M059J (cell line): ENCODE results near the gene SEC61B. TPM values are rescaled to one million over a fixed set of nuclear protein-coding genes. Genes with fewer than 3 reads are reported as not detected.
"Not testable (repeated sequence)": the region's sequence is repeated elsewhere in the genome, so short reads cannot be mapped to it uniquely, and the experiment has no call there.

ENCODE experiments used
- DNase-seq: peaks from one replicate; pipeline ENCODE4 v3.0.0-alpha.2; 2012; ENCODE audit warnings: low read depth
- total RNA-seq: library from RNA; depleted of rRNA; stranded (reverse); fragments of >200 nt; shearing (Covaris generic); gene quantifications from 2 replicates; pipeline ENCODE4 v1.2.3, GENCODE V29; 2014

SEC61B gene
- total RNA-seq, 1 experiment from 2014 or later, result 239 TPM

DNA sequence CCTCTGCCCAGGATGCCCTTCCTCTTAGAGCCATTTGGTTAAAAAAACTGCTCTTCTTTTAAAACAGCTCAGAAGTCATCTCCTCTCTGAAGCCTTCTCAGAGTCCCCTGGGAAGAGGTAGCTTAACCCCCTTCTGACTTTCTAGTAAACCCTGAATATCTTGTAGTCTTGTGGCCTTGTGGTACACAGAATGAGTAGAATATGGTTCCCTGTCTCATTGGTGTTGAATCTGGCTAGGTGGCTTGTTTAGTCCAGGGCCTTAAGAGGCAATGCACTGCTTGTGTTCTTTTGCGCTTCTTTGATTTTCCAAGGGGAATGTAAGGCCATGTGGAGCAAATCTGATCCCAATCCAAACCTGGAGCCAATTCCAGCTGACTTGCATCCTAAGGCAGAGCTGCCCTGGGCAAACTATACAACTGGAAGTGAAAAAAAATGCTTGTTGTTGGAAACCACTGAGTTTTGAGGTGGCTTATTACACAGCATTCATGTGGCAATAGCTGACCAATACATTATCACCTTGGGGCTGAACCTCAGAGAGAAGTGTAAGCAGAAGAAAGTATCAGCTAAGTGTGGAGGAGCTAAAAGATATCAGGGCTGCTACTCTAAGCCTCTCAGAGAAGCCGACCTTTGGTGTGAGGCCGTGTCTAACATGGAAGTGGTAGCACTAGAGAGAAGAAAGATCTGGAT is 31.3 kb upstream of the SEC61B start:
- no peak for DNase-seq

DNA sequence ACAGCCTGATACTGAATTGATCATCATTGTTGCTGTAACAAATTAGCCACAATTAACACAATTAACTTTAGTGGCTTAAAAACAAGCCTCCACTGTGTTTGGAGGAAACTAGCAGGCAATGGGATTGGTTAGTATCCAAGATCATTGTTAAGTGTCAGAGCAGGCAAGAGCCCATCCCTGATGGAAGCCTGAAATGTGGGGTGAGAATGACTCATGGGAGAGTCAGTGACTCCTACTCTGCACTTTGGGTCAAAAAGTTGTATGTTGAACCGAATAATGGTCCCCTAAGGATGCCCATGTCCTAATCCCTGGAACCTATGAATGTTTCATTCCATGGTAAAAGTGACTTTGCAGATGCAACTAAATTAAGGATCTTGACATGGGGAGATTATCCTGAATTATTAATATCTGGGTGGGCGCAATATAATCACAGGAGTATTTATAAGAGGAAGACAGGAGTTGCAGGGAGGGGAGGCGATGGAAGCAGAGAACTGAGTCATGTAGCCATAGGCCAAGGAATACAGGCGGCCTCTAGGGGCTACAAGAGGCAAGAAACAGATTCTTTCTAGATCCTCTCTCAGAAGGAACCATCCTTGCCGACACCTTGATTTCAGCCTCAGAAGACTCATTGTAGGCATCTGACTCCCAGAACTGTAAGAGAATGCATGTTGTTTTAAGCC is 29.2 kb upstream of the SEC61B start:
- DNase-seq, result peak; percentile 47

DNA sequence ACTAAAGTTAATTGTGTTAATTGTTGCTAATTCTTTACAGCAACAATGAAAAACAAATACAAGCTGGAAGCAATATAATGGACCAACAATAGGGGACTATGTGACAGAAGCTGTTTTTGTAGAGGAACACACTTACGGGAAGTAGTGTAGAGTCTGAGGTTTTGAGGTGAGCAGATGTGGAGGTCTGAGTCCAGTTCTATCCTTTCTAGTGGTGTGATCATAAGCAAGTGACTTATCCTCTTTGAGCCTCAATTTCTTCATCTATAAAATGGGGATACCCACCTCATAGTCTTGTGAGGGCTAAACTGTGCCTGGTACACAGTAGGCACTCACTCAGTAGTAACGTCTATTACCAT is 28.6 kb upstream of the SEC61B start:
- DNase-seq, result no peak

DNA sequence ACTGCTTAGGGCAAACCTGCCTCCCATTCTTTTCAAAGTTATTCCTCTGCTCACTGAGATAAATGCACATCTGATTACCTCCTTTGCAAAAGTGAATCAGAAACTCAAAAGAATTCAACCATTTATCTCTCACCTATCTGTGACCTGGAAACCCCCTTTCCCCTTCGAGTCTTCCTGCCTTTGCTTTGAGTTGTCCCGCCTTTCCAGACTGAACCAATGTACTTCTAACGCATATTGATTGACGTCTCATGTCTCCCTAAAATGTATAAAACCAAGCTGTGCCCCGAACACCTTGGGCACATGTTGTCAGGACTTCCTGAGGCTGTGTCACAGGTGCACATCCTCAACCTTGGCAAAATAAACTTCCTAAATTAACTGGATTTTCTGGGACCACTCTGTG is 25.6 kb upstream of the SEC61B start:
- DNase-seq, result not testable (repeated sequence)

DNA sequence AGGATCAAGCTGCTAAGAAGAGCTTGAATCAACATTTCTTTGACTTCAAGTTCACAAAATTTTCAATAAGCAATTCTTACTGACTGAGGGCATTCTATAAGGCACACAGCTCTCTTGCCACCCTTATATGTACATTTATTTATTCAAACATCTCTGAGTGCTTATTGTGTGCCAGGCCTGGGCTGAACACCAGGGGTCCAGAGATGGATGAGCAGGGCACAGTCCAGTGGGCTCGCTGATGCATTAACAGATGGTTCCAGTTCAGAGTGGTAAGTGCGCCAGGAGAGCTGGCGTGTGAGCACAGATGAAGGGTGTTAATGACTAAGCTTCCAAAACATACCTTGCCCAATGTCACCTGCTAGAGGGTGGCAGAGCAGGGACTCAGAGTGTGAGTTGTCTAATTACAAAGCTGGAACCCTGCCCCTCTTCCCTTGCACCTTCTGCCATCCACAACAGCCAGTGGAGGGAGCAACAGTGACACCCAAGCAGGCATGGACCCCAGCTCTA is 24.9 kb upstream of the SEC61B start:
- no peak for DNase-seq

DNA sequence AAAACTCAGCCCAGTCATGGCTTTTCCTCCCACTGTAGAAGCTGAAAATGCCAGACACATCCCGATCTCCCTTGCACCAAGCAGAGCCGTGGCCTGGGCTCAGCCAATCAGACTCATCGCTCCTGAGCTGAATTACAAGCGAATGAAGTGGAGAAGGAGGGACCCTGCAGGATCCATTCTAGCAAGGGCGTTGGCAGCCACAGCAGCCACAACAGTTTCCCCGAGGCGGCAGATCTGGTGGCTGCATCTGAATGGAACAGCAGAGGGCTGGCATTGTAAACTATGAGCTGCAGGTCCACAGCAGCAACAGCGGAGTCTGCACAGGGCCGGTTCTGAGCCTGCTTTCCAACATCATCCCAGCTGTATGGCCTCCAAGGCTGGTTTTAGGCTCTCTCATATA is 24.1 kb upstream of the SEC61B start:
- peak; percentile 27 for DNase-seq

DNA sequence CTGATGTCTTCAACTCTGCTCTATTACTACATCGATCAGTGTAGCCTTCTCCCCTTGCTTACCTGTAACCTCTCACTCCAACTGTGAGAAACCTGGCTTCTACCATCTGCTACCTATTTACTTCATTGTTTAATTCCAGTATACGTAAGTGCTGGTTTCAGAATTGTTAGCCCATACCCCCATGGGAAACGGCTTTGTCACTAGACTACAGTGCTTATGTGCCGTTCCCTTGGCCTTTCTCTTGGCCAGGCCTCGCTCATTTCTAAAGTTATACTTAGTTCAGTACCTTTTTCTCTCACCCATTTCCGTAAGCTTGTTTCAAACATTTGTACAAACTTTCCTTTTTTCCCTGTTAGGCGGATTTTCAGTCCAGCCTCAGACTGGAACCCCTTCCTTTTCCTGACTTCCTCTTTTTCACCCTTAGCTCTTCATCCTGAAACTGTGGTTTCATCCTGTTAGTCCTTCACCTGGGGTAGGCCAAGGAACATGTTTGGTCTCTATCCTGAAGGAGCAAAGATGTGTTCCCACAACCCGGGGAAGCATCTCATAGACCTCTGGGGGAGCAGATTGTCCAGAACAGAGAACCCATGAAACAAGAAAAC is 22.0 kb upstream of the SEC61B start:
- DNase-seq, result no peak

DNA sequence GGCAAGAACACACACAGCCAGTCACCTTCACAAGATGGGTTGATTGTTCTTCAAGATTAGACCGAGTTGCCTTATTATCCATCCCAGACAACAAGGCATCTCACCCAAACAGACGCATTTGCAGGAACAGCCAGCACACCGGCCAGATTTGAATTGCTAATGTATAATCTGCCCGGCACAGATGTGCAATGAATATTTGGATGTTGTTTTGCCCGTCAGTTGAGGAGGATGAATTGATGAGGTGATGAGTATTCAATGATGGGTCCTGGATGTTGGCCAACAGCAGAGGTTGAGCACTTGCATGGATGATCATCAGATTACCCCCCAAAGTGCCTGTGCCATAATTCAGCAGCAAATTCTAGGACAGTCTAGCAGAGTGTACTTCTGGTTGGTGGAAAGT is 20.5 kb upstream of the SEC61B start:
- DNase-seq, result no peak

DNA sequence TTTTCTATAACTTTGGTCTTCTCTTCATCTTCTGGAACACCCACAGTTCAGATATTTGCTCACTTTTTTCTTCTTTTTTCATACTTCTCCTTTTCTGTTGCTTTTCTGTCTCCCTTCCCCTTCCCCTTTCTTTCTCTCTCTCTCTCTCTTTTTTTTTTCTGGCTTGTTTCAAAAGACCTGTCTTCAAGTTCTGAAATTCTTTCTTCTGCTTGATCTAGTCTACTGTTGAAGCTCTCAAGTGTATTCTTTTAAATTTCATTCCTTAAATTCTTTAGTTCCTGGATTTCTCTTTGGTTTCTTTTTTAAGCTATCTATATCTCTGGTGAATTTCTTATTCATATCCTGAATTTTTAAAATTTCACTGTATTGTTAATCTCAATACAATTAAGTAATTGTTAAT is 11.5 kb upstream of the SEC61B start:
- no peak for DNase-seq

DNA sequence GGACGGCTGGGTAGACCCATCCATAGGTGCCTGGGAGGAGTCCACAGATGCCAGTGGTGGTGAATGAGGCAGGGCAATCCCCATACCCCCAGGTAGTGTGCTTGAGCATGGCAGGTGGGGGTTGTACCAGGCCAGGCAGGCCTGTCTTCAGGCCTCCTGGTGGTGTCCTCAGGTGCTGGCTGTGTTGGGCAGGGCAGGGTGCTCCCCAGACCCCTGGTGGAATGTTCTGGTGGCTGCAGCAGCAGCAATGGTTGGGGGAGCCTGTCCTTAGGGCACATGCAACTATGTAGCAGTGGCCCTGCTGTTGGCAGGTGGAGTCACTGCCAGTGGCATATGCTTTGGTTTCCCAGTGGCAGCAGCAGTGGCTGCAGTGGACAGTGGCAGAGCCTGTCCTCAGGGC is 10.3 kb upstream of the SEC61B start:
- DNase-seq, result no peak

DNA sequence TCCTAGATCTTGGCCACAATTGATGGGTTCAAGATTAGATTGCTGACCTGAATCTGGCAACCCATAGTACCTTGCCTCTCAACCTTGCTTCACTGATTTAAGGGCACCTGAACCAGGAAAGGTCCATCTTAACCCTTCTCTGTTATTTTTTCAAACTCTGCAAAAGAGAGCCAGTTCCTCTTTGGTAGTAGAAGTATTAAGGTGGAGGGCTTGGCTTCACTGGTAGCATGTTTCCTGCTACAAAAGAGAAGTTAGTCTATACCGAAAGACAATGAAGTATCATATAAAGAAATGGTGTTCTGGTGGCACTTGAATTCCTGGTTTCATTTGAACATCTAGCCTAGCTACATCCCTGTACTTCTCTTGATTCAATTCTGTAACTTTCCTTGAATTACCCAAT is 8.9 kb upstream of the SEC61B start:
- no peak for DNase-seq

DNA sequence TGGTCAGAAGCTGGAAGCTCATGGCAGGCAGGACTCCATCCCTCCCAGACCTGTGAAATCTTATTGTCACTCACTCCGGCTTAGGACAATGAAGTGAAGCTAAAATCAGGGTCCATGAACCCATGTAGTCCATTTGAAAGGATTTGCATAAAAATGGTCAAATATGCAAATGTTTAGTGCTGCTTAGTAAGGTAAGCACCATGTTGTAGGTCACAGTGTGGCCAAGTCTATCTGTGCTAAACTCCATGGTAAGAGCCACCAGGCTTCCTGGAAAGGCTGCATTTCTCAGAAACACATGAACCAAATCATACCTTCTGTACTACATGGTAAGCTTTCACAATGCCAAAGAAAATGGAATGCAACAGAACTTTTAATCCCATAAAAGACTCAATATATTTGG is 6.0 kb upstream of the SEC61B start:
- no peak for DNase-seq

DNA sequence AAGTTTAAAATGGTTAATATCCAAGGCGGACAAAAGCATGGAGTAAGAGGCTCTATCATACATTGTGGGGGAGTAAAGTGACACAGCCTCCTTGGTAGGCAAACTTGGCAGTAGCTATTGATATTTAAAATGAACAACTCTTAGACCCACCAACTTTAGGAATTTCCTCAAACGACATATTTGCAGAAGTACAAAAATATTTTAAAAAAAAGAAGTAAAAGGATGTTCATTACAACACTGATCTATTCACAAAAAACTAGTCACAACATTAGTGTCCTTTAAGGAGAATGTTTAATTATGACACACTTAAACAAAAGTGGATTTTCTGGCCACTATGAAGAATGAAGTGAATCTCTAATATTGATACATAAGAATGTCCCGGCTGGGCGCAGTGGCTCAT is 2.1 kb upstream of the SEC61B start:
- DNase-seq, result no peak

DNA sequence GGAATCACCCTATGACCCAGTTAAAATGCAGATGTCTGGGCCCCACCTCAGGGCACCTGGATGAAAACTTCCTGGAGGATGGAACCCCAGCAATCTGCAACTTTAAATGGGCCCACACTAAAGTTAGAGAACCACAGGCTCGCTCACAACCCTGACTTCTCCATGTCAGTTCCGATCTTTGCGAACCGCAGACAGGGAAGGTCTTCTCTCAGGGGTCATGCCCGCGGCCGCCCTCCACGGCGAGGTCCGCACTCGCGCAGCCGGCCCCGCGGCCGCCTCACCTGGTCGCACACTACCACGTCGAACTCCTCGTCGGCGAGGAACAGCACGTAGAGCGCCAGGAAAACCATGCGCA is 839 bp upstream of the SEC61B start:
- DNase-seq, result no peak

DNA sequence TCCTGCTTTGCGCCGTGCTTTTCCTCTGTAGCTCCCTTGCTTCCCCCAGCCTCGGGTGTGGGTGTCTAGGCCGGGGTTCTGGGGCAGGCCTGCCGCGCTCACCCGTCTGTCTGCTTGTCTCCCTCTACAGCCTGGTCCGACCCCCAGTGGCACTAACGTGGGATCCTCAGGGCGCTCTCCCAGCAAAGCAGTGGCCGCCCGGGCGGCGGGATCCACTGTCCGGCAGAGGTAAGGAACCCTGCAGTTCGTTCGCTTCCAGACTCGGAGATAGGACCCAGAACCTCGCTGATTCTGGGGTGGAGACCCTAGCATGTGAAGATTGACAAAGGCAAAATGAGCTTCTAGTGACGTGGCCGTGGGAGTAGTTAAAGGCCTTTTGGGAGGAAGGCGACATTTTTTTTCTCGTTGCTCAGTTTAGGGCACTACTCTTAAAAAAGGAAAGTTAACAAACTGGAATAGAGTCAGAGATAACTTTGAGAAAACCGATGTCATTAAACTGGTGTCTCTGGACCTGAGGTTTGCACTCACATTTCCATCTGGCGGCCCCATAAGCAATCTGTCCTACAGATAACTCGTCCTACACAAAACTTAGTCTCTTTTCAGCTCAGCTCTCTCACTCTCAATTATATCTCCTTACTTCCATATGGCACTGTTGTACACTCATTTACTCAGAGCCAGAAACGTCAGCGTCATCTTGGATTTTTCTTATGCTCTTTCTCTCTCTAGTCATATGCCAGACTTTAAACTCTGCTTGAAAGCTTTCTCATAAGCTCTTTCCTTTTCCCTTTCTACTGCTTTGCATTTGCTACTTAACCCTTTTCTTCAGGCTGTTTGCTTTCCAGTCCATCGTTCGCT is 561 bp downstream of the SEC61B start:
- no peak for DNase-seq

DNA sequence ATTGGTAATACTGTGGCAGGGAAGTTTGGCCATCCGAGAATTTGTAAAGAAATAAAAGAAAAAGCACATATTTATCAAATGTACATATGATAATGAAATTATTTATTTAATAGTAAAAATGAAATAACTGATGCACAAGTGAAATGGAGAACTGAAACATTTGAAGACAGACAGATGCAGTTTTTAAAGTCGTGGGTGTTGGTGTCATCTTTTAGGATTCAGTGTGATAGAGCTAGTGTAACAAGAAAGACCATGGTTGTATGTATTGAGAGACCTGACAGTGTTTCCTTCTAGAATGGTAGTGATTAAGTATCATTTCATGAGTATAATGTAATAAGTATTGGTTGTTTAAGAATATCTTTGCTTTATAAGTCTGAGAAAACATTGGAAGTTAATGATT is 2.4 kb downstream of the SEC61B start:
- DNase-seq, result no peak

DNA sequence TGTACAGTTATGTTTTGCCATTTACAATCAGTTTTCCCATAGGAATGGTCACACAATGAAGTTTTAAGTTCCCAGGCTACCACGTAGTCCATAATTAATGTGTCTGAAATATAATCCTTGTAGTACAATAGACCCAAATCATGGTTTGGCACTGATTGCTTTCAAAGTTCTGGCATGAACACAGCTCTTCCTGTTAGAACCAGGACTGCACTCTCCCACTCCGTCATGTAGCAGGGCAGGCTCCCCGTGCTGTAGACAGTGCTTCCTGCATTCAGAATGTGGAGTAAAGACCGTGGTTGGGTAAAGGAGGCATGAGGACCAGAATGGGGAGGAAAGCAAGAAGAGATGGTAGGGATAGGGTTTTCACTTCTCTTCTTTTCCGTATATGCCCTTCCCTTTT is 4.0 kb downstream of the SEC61B start:
- DNase-seq, result no peak

DNA sequence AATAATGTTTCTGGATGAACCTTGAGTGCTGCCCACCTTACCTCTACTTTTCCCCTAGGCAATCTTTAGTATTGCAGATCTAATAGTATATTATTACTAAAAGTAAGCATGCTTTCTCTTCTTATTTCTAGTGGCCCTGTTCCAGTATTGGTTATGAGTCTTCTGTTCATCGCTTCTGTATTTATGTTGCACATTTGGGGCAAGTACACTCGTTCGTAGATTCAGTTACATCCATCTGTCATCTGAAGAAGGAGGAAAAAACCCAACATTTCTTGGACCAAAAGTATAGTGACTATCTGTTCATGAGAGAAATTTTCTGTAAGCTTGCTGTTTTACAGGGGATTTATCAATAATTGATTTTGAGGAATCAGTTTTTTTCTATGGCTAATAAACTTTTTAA is 8.1 kb downstream of the SEC61B start:
- no peak for DNase-seq

DNA sequence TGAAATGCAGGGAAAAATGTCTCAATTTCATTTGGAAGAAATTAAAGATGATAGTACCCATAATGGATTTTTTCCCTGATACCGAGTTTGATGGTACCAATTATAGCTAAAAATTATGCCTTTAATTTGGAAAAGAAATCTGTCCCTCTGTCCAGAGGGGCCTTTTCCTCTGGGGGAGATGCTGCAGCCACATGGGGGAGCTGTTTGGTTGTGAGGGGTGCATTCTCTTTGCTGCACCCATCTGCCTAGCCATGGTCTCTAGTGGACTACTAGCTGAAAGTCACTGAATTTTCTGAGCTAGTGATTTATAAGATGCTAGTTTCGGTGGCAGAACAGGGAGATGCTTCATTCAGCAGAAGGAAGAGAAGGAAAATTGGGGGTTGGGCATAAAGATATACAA is 9.6 kb downstream of the SEC61B start:
- peak; percentile 19 for DNase-seq

DNA sequence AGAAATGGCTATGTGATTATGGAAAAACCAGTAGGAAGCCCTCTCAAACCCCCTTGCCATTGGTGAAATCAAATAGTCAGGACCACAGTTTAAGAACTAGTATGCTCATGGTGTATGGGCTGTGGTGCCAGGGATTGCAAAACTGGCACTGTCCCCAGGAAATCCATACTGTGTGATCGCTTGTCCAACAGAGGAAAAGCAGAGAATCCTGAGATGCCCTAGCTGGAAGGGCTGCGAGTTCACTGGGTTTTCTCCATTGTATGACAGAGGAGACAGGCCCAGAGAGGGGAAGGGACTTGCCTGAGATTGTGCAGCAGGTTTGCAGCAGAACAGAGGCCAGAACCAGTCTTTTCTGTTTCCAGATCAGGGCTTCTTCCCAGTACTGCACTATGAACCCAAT is 12.5 kb downstream of the SEC61B start:
- no peak for DNase-seq

DNA sequence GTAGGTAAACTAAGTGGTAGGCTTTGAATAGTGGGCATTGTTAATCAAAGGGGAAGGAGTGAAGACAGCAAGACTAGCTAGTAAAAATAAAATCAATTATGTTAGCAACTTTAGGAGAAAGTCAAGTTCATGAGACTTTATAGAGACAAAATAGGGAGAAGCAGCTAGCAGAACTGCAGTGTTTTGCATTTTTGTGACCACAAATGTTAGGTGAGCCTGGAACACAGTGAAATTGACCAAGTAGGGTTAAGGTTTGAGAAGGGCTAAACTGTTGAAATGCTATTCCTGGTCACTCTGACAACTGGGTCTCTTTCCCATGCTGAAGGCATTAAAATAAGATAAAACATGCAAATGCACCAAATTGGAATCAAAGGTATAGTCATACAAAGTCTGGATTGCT is 13.0 kb downstream of the SEC61B start:
- DNase-seq, result no peak

DNA sequence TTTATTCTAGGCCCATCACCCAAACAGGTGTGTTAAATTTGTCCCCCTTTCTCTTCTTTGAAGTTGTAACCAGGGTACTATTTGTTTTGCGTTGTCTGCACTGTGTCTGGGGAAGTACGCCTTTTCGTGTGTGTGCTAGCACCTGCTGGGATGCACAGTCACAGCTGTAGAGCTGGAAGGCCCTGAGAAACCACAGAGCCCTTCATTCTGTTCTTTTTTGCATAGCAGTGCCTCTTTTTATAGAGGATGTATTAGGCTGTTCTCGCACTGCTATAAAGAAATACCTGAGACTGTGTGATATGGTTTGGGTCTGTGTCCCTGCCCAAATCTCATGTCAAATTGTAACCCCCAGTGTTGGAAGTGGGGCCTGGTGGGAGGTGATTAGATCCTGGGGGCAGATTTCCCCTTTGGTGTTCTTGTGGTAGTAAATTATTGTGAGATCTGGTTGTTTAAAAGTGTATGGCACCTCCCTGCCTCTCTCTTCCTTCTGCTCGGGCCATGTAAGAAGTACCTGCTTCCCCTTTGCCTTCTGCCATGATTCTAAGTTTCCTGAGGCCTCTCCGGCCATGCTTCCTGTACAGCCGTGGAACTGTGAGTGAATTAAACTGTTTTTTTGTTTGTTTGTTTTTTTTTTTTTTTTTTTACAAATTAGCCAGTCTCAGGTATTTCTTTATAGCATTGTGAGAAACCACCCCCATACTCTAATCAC is 14.0 kb downstream of the SEC61B start:
- DNase-seq, result no peak
